Prostate gland (tissue), 2 donors: Measurements from ENCODE around the gene TMEM11.

ENCODE experiments used
- CTCF ChIP-seq, 4 experiments: fragments of 200-600 bp in 2 of 4; fragments of 450-650 bp in 2 of 4; sonication (generic) in 2 of 4; IDR thresholded peaks; 1 replicate in 3 of 4; 2 replicates in 1 of 4; pipeline ENCODE4 v1.5.1; 2016 to 2019; ENCODE audit warnings: antibody characterized with exemption in 4 of 4, mild to moderate bottlenecking in 2 of 4, moderate library complexity in 2 of 4
- POLR2A ChIP-seq: fragments of 450-650 bp; IDR thresholded peaks from one replicate; pipeline ENCODE4 v1.6.1; 2016; ENCODE audit warnings: antibody characterized with exemption, mild to moderate bottlenecking

GRCh38 chr17:21201298-21201595 is 12.7 kb downstream of the TMEM11 start:
- no peak for TF ChIP-seq CTCF (IDR thresholded peaks at IDR 0.05)
- TF ChIP-seq POLR2A = no peak
